Activated CD4-positive, alpha-beta T cell treated with anti-CD3 and anti-CD28 coated beads, Interleukin-2, amount 10 ng/mL, durations not matched to agents 24 days and 14 days (primary cell): Measurements from ENCODE around the gene GPR179. TPM values are rescaled to one million over a fixed set of nuclear protein-coding genes. Genes with fewer than 3 reads are reported as not detected.
"Not testable (repeated sequence)": the region's sequence is repeated elsewhere in the genome, so short reads cannot be mapped to it uniquely, and the experiment has no call there.

Experiments used
- DNase-seq: peaks from one replicate; pipeline ENCODE4 v3.0.0; 2022
- H3K27ac Mint-ChIP-seq: one replicate; pipeline ENCODE4 v1.8.0; 2022; ENCODE audit warnings: mild to moderate bottlenecking, mixed read lengths
- H3K27me3 Mint-ChIP-seq: one replicate; pipeline ENCODE4 v1.8.0; 2022; ENCODE audit warnings: mixed read lengths
- H3K36me3 Mint-ChIP-seq: one replicate; pipeline ENCODE4 v1.8.0; 2022; ENCODE audit warnings: low read depth, mild to moderate bottlenecking, mixed read lengths
- H3K4me1 Mint-ChIP-seq: one replicate; pipeline ENCODE4 v1.8.0; 2021; ENCODE audit warnings: mixed read lengths
- H3K4me3 Mint-ChIP-seq: one replicate; pipeline ENCODE4 v1.8.0; 2022; ENCODE audit warnings: mild to moderate bottlenecking, moderate library complexity, mixed read lengths
- H3K9me3 Mint-ChIP-seq: one replicate; pipeline ENCODE4 v1.8.0; 2021; ENCODE audit warnings: mixed read lengths
- intact Hi-C: fragments of 100-400 bp; cut with micrococcal nuclease; formaldehyde crosslinking; loops from one replicate; pipeline ENCODE4 v1.15.1; 2023
- total RNA-seq: library from RNA; stranded (reverse); gene quantifications from 2 replicates; pipeline ENCODE4 v1.2.3, GENCODE V29; 2022

GPR179 gene
- total RNA-seq, 1 donor from 2014 or later = not detected

- Mint-ChIP-seq H3K36me3 (peaks cover 21% of the 10 kb centered on the region), H3K4me3 (no peak overlapping the region), H3K27ac (no peak overlapping the region), H3K27me3 (peaks cover 2% of the 10 kb centered on the region), H3K9me3 (no peaks in the 10 kb centered on the region), H3K4me1 (peaks cover 4% of the 10 kb centered on the region)
- no peak for DNase-seq
- intact Hi-C loops = no loop called here
Measured at GRCh38 chr17:38324141-38324697, 19.5 kb downstream of the GPR179 start.

GRCh38 chr17:38322897-38323296 lies 20.9 kb downstream of the GPR179 start:
- H3K4me1 Mint-ChIP-seq = peaks cover 4% of the 10 kb centered on the region
- H3K9me3 Mint-ChIP-seq = no peaks in the 10 kb centered on the region
- H3K36me3 Mint-ChIP-seq = peaks cover 24% of the 10 kb centered on the region
- intact Hi-C loops = no loop called here
- no peak overlapping the region for H3K4me3 Mint-ChIP-seq
- no peak for DNase-seq
- H3K27ac Mint-ChIP-seq = no peak overlapping the region
- H3K27me3 Mint-ChIP-seq = peaks cover 1% of the 10 kb centered on the region

- no peak overlapping the region for H3K27ac Mint-ChIP-seq
- H3K27me3 Mint-ChIP-seq = no peaks in the 10 kb centered on the region
- no peak overlapping the region for H3K4me3 Mint-ChIP-seq
- peak; percentile 91 for DNase-seq
- no peaks in the 10 kb centered on the region for H3K9me3 Mint-ChIP-seq
- peaks cover 4% of the 10 kb centered on the region for H3K4me1 Mint-ChIP-seq
- intact Hi-C loops = no loop called here
- H3K36me3 Mint-ChIP-seq = peaks cover 25% of the 10 kb centered on the region
Measured at GRCh38 chr17:38322156-38322779, 21.5 kb downstream of the GPR179 start.

- no peak overlapping the region for H3K4me3 Mint-ChIP-seq
- H3K4me1 Mint-ChIP-seq = no peaks in the 10 kb centered on the region
- peaks cover 33% of the 10 kb centered on the region for H3K36me3 Mint-ChIP-seq
- no peaks in the 10 kb centered on the region for H3K27me3 Mint-ChIP-seq
- no peak for DNase-seq
- H3K27ac Mint-ChIP-seq = no peak overlapping the region
- intact Hi-C loops = no loop called here
- H3K9me3 Mint-ChIP-seq = no peaks in the 10 kb centered on the region
Measured at GRCh38 chr17:38320482-38320881, 23.3 kb downstream of the GPR179 start.

GRCh38 chr17:38317081-38317480 lies 26.7 kb downstream of the GPR179 start:
- Mint-ChIP-seq H3K9me3 (no peaks in the 10 kb centered on the region), H3K4me3 (no peak overlapping the region), H3K27ac (no peak overlapping the region), H3K4me1 (peaks cover 2% of the 10 kb centered on the region), H3K36me3 (peaks cover 33% of the 10 kb centered on the region), H3K27me3 (no peaks in the 10 kb centered on the region)
- no peak for DNase-seq
- intact Hi-C loops = no loop called here

GRCh38 chr17:38315497-38315896 lies 28.3 kb downstream of the GPR179 start:
- Mint-ChIP-seq H3K9me3 (no peaks in the 10 kb centered on the region), H3K36me3 (peaks cover 25% of the 10 kb centered on the region), H3K4me3 (no peak overlapping the region), H3K4me1 (peaks cover 2% of the 10 kb centered on the region), H3K27ac (no peak overlapping the region), H3K27me3 (no peaks in the 10 kb centered on the region)
- intact Hi-C loops = no loop called here
- no peak for DNase-seq

- H3K36me3 Mint-ChIP-seq, intact Hi-C loops, H3K9me3 Mint-ChIP-seq, H3K27me3 Mint-ChIP-seq: not testable (repeated sequence)
- Mint-ChIP-seq H3K27ac (peak within 1 kb of the TSS; percentile 92), H3K4me1 (peaks cover 11% of the 10 kb centered on the region), H3K4me3 (peak within 1 kb of the TSS; percentile 95)
- peak; percentile 99 for DNase-seq
Measured at GRCh38 chr17:38296834-38297517, 46.8 kb downstream of the GPR179 start, which contains the start of gene MRPL45. MRPL45 (plus strand) TSS chr17:38297168; CDS start chr17:38297184, 16 bp downstream.

GRCh38 chr17:38295602-38296365 lies 48.0 kb downstream of the GPR179 start:
- H3K4me3 Mint-ChIP-seq = peak overlapping the region; percentile 95
- H3K27ac Mint-ChIP-seq = peak overlapping the region; percentile 92
- intact Hi-C loops, H3K27me3 Mint-ChIP-seq, H3K36me3 Mint-ChIP-seq, H3K9me3 Mint-ChIP-seq, DNase-seq: not testable (repeated sequence)
- H3K4me1 Mint-ChIP-seq = peaks cover 11% of the 10 kb centered on the region

GRCh38 chr17:38289760-38290159 lies 54.0 kb downstream of the GPR179 start:
- H3K9me3 Mint-ChIP-seq, DNase-seq, H3K4me1 Mint-ChIP-seq, H3K27me3 Mint-ChIP-seq, H3K4me3 Mint-ChIP-seq, H3K36me3 Mint-ChIP-seq, H3K27ac Mint-ChIP-seq, intact Hi-C loops: not testable (repeated sequence)

GRCh38 chr17:38288217-38288827 lies 55.4 kb downstream of the GPR179 start:
- H3K9me3 Mint-ChIP-seq, intact Hi-C loops, H3K4me1 Mint-ChIP-seq: not testable (repeated sequence)

GRCh38 chr17:38286501-38287091 lies 57.2 kb downstream of the GPR179 start:
- H3K27ac Mint-ChIP-seq = peak overlapping the region; percentile 85
- H3K4me1 Mint-ChIP-seq, H3K36me3 Mint-ChIP-seq, H3K27me3 Mint-ChIP-seq, H3K9me3 Mint-ChIP-seq, intact Hi-C loops: not testable (repeated sequence)
- DNase-seq = peak; percentile 67
- H3K4me3 Mint-ChIP-seq = peak overlapping the region; percentile 68

More at GRCh38 chr17:38288217-38288827, 55.4 kb downstream of the GPR179 start:
- not testable (repeated sequence) for H3K27ac Mint-ChIP-seq, H3K4me3 Mint-ChIP-seq, H3K36me3 Mint-ChIP-seq, H3K27me3 Mint-ChIP-seq
- peak; percentile 61 for DNase-seq

GRCh38 chr17:38285994-38286393 lies 57.8 kb downstream of the GPR179 start:
- H3K4me3 Mint-ChIP-seq, H3K9me3 Mint-ChIP-seq, H3K36me3 Mint-ChIP-seq, H3K27ac Mint-ChIP-seq, DNase-seq, H3K27me3 Mint-ChIP-seq, intact Hi-C loops, H3K4me1 Mint-ChIP-seq: not testable (repeated sequence)
